IMR-90 (cell line): ENCODE data around the gene SLC50A1. TPM values are rescaled to one million over a fixed set of nuclear protein-coding genes. Genes with fewer than 3 reads are reported as not detected.

Experiments
- ATAC-seq: fragments of 200-7000 bp; cut with Tn5 transposase; 2 replicates; pipeline ENCODE4 v1.9.1; 2020; ENCODE audit warnings: low read depth, mild to moderate bottlenecking, moderate library complexity
- BruUV-seq: library from RNA; stranded (reverse); fragments of 400-500 nt; replicated peaks from 2 replicates; lab custom pipeline; 2021; lab: Mats Ljungman, UMichigan
- CTCF ChIA-PET: fragments of 300-600 bp; formaldehyde crosslinking; extraction: SDS; loops from one replicate; lab custom pipeline; 2021; ENCODE audit warnings: antibody characterized with exemption; lab: Yijun Ruan, JAX
- POLR2A ChIA-PET: fragments of 300-600 bp; sonication (Branson Sonifier 250); formaldehyde crosslinking; loops from one replicate; lab custom pipeline; 2022; ENCODE audit warnings: antibody characterized with exemption; ENCODE audit not compliant: unreplicated experiment; lab: Charles Lee
- DNase-seq: peaks from one replicate; pipeline ENCODE4 v3.0.0; 2013
- H2AFZ ChIP-seq: replicated peaks from 2 replicates; pipeline ENCODE3; 2013; ENCODE audit warnings: low read length, mild to moderate bottlenecking; ENCODE audit not compliant: poor library complexity
- H2AK5ac ChIP-seq: 2 replicates; pipeline ENCODE4 v1.6.1; 2013; ENCODE audit warnings: low read depth, low read length, inconsistent platforms
- H2AK9ac ChIP-seq: replicated peaks from 2 replicates; pipeline ENCODE3; 2013; ENCODE audit warnings: mild to moderate bottlenecking, low read depth, low read length, moderate library complexity; ENCODE audit not compliant: poor library complexity
- H2BK120ac ChIP-seq: 2 replicates; pipeline ENCODE4 v1.6.1; 2013; ENCODE audit warnings: low read depth, low read length, inconsistent platforms
- H2BK15ac ChIP-seq: 3 replicates; pipeline ENCODE4 v1.6.1; 2013; ENCODE audit warnings: low read depth, low read length, inconsistent platforms
- H2BK20ac ChIP-seq: 2 replicates; pipeline ENCODE4 v1.6.1; 2013; ENCODE audit warnings: low read depth, mild to moderate bottlenecking, inconsistent platforms, low read length, moderate library complexity
- H2BK5ac ChIP-seq: 2 replicates; pipeline ENCODE4 v1.6.1; 2013; ENCODE audit warnings: mild to moderate bottlenecking, low read depth, low read length, inconsistent platforms; ENCODE audit not compliant: poor library complexity, severe bottlenecking
- H3K14ac ChIP-seq: replicated peaks from 2 replicates; pipeline ENCODE4 v1.6.1; 2013; ENCODE audit warnings: low read depth, low read length, inconsistent platforms
- H3K18ac ChIP-seq: 2 replicates; pipeline ENCODE4 v1.6.1; 2013; ENCODE audit warnings: low read depth, low read length, control low read depth
- H3K23ac ChIP-seq: 2 replicates; pipeline ENCODE4 v1.6.1; 2013; ENCODE audit warnings: low read depth, low read length, inconsistent platforms
- H3K27ac ChIP-seq: 2 replicates; pipeline ENCODE4 v1.5.1; 2013; ENCODE audit warnings: mild to moderate bottlenecking, control low read depth, low read length; ENCODE audit not compliant: insufficient read depth
- H3K27me3 ChIP-seq: 2 replicates; pipeline ENCODE4 v1.6.1; 2013; ENCODE audit warnings: low read length; ENCODE audit not compliant: control insufficient read depth, insufficient read depth
- H3K36me3 ChIP-seq: 2 replicates; pipeline ENCODE4 v1.6.1; 2013; ENCODE audit warnings: low read length, mixed read lengths; ENCODE audit not compliant: control insufficient read depth, insufficient read depth
- H3K4ac ChIP-seq: 2 replicates; pipeline ENCODE4 v1.6.1; 2013; ENCODE audit warnings: low read depth, low read length, inconsistent platforms
- H3K4me1 ChIP-seq: 2 replicates; pipeline ENCODE4 v1.6.1; 2013; ENCODE audit warnings: low read length, mixed read lengths; ENCODE audit not compliant: control insufficient read depth, insufficient read depth
- H3K4me2 ChIP-seq: 2 replicates; pipeline ENCODE4 v1.6.1; 2013; ENCODE audit warnings: low read depth, mild to moderate bottlenecking, control low read depth, low read length, moderate library complexity
- H3K4me3 ChIP-seq: 2 replicates; pipeline ENCODE4 v1.5.1; 2013; ENCODE audit warnings: low read depth, mild to moderate bottlenecking, control low read depth, low read length, moderate library complexity; ENCODE audit not compliant: insufficient read depth
- H3K56ac ChIP-seq: 2 replicates; pipeline ENCODE4 v1.6.1; 2013; ENCODE audit warnings: low read length, inconsistent platforms; ENCODE audit not compliant: insufficient read depth; ENCODE audit errors: extremely low read depth
- H3K79me1 ChIP-seq, 2 experiments: 2 replicates each; pipeline ENCODE4 v1.6.1; 2013; ENCODE audit warnings: low read length in 2 of 2, inconsistent platforms in 1 of 2, low read depth in 1 of 2
- H3K9ac ChIP-seq: 2 replicates; pipeline ENCODE4 v1.6.1; 2013; ENCODE audit warnings: low read depth, low read length, control low read depth
- H3K9me1 ChIP-seq: 2 replicates; pipeline ENCODE4 v1.6.1; 2013; ENCODE audit warnings: low read length, inconsistent platforms; ENCODE audit not compliant: insufficient read depth
- H3K9me3 ChIP-seq: 2 replicates; pipeline ENCODE4 v1.6.1; 2013; ENCODE audit warnings: low read length; ENCODE audit not compliant: control insufficient read depth, insufficient read depth
- H4K20me1 ChIP-seq: 2 replicates; pipeline ENCODE4 v1.6.1; 2013; ENCODE audit warnings: low read length, inconsistent platforms; ENCODE audit not compliant: insufficient read depth
- H4K5ac ChIP-seq: 2 replicates; pipeline ENCODE4 v1.6.1; 2013; ENCODE audit warnings: mild to moderate bottlenecking, low read depth, low read length, control low read depth
- H4K8ac ChIP-seq, 2 experiments: 2 replicates each; pipeline ENCODE4 v1.6.1; 2013; ENCODE audit warnings: low read depth in 2 of 2, low read length in 2 of 2, control low read depth in 1 of 2, inconsistent platforms in 1 of 2
- H4K91ac ChIP-seq: 2 replicates; pipeline ENCODE4 v1.6.1; 2013; ENCODE audit warnings: low read depth, low read length, inconsistent platforms; ENCODE audit not compliant: insufficient read depth
- CHD1 ChIP-seq: IDR thresholded peaks from 2 replicates; pipeline ENCODE4 v1.6.1; 2012; ENCODE audit warnings: low read depth, low read length, improper control_type of control experiment
- FOS ChIP-seq: fragments of 150-350 bp; IDR thresholded peaks from 2 replicates; pipeline ENCODE4 v1.6.1; 2016; ENCODE audit warnings: low read depth, low read length
- MAZ ChIP-seq: IDR thresholded peaks from 2 replicates; pipeline ENCODE4 v1.6.1; 2012; ENCODE audit warnings: low read depth, mild to moderate bottlenecking, low read length, improper control_type of control experiment, moderate library complexity, borderline replicate concordance
- MXI1 ChIP-seq: IDR thresholded peaks from 2 replicates; pipeline ENCODE4 v1.6.1; 2012; ENCODE audit warnings: low read depth, mild to moderate bottlenecking, low read length, moderate library complexity, borderline replicate concordance
- NFE2L2 ChIP-seq: fragments of 150-350 bp; IDR thresholded peaks from 2 replicates; pipeline ENCODE4 v1.6.1; 2016; ENCODE audit warnings: low read depth, mild to moderate bottlenecking, low read length
- POLR2A ChIP-seq: IDR thresholded peaks from 2 replicates; pipeline ENCODE4 v1.6.1; 2012; ENCODE audit warnings: mild to moderate bottlenecking, low read depth, low read length
- RCOR1 ChIP-seq: IDR thresholded peaks from 2 replicates; pipeline ENCODE4 v1.6.1; 2012; ENCODE audit warnings: mild to moderate bottlenecking, low read length, improper control_type of control experiment; ENCODE audit not compliant: insufficient replicate concordance
- WGBS, 2 experiments: methylation state at CpG; one replicate each; pipeline versions ENCODE4 v1.1.5 to v1.1.7; 2013; ENCODE audit warnings: missing lambda C conversion rate in 2 of 2; ENCODE audit not compliant: insufficient read length in 1 of 2; ENCODE audit errors: extremely low coverage in 2 of 2; 5-methylcytosine and 5-hydroxymethylcytosine counted together
- dilution Hi-C: fragments of 300-500 bp; cut with HindIII; formaldehyde crosslinking; loops from one replicate; pipeline ENCODE4 v1.14.3; 2018; ENCODE audit warnings: low sequenced_read_pairs; ENCODE audit not compliant: unreplicated experiment
- in situ Hi-C: fragments of 300-500 bp; cut with MboI; formaldehyde crosslinking; loops from 3 replicates; pipeline ENCODE4 v1.14.3; 2019; ENCODE audit warnings: low sequenced_read_pairs, inconsistent platforms, mixed read lengths
- intact Hi-C: fragments of 100-400 bp; cut with micrococcal nuclease; formaldehyde crosslinking; loops from 2 replicates; pipeline ENCODE4 v1.10.0; 2022
- polyA plus RNA-seq, 3 experiments: library from polyadenylated mRNA; depleted of rRNA; stranded (reverse); fragments of >200 nt; gene quantifications; 2 replicates each; pipeline ENCODE4 v1.2.3, GENCODE V29; 2012; ENCODE audit warnings: low replicate concordance in 1 of 3
- total RNA-seq: library from RNA; depleted of rRNA; stranded (reverse); fragments of >200 nt; gene quantifications from 2 replicates; pipeline ENCODE4 v1.2.3, GENCODE V29; 2012
- TF ChIP-seq, protein P1 (sequence below): conservative IDR thresholded peaks from 2 replicates; pipeline ENCODE4 v1.5.1; 2012; ENCODE audit warnings: mild to moderate bottlenecking, low read depth, low read length, improper control_type of control experiment
- TF ChIP-seq, protein P2 (sequence below): fragments of 150-350 bp; IDR thresholded peaks from 2 replicates; pipeline ENCODE4 v1.6.1; 2017; ENCODE audit warnings: mild to moderate bottlenecking, antibody characterized with exemption, low read length, low read depth
- TF ChIP-seq, protein P3 (sequence below): fragments of 150-350 bp; IDR thresholded peaks from 2 replicates; pipeline ENCODE4 v1.6.1; 2016; ENCODE audit warnings: low read depth, mild to moderate bottlenecking, low read length, moderate library complexity, borderline replicate concordance

SLC50A1 gene
- total and polyA plus RNA-seq, 2 of the 4 experiments (the other 2 are of a cell fraction): 20.6 to 20.8 TPM

DNA sequence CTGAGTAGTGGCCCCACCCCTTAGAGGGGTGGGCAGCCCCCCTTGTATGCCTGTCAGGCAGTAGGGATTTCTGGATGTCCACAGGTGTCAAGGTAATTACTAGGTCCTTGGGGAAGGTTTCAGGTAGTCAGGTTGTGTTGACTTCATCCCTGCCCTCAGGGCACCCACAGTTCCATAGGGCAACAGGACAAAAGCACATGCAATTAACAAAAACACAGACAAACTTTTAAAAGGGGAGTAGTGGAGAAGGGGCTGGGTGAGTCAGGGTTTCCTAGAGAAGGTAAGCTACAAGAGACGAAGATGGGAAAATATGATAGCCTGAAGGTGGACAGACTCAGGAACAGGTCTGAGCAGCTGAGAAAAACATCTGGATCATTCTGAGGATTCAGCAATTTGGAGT lies 23.3 kb downstream of the SLC50A1 start:
- H3K9me3 ChIP-seq: no peaks in the 10 kb centered on the region
- no peak overlapping the region for H2BK15ac ChIP-seq
- ChIA-PET POLR2A (no interaction called here), CTCF (no interaction called here)
- DNase-seq (no peak), ATAC-seq (no peak)
- H2BK120ac ChIP-seq: no peak overlapping the region
- intact Hi-C loops (no loop called here), in situ Hi-C loops (no loop called here), dilution Hi-C loops (no loop called here)
- no peak overlapping the region for H2AK5ac ChIP-seq
- 43% methylated on average over 1 of the region's 1 CpG; no CpG with 5 or more reads in 1 of the 2 experiments for WGBS, 2 experiments
- no peak overlapping the region for H3K18ac ChIP-seq
- no peaks in the 10 kb centered on the region for H3K9me1 ChIP-seq
- TF ChIP-seq, protein P1, sequence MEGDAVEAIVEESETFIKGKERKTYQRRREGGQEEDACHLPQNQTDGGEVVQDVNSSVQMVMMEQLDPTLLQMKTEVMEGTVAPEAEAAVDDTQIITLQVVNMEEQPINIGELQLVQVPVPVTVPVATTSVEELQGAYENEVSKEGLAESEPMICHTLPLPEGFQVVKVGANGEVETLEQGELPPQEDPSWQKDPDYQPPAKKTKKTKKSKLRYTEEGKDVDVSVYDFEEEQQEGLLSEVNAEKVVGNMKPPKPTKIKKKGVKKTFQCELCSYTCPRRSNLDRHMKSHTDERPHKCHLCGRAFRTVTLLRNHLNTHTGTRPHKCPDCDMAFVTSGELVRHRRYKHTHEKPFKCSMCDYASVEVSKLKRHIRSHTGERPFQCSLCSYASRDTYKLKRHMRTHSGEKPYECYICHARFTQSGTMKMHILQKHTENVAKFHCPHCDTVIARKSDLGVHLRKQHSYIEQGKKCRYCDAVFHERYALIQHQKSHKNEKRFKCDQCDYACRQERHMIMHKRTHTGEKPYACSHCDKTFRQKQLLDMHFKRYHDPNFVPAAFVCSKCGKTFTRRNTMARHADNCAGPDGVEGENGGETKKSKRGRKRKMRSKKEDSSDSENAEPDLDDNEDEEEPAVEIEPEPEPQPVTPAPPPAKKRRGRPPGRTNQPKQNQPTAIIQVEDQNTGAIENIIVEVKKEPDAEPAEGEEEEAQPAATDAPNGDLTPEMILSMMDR: no peak
- no peak for TF ChIP-seq NFE2L2
- TF ChIP-seq RCOR1: no peak
- TF ChIP-seq MAZ: no peak
- TF ChIP-seq, protein P2, sequence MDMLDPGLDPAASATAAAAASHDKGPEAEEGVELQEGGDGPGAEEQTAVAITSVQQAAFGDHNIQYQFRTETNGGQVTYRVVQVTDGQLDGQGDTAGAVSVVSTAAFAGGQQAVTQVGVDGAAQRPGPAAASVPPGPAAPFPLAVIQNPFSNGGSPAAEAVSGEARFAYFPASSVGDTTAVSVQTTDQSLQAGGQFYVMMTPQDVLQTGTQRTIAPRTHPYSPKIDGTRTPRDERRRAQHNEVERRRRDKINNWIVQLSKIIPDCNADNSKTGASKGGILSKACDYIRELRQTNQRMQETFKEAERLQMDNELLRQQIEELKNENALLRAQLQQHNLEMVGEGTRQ: no peak
- TF ChIP-seq CHD1: no peak
- TF ChIP-seq FOS: no peak
- TF ChIP-seq POLR2A: no peak
- no peak for TF ChIP-seq MXI1
- TF ChIP-seq, protein P3, sequence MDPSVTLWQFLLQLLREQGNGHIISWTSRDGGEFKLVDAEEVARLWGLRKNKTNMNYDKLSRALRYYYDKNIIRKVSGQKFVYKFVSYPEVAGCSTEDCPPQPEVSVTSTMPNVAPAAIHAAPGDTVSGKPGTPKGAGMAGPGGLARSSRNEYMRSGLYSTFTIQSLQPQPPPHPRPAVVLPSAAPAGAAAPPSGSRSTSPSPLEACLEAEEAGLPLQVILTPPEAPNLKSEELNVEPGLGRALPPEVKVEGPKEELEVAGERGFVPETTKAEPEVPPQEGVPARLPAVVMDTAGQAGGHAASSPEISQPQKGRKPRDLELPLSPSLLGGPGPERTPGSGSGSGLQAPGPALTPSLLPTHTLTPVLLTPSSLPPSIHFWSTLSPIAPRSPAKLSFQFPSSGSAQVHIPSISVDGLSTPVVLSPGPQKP: no peak
- H2AFZ ChIP-seq: no peak overlapping the region
- H2BK5ac ChIP-seq: no peak overlapping the region
- no peak overlapping the region for H3K56ac ChIP-seq
- H3K4me3 ChIP-seq: no peak overlapping the region
- H3K4ac ChIP-seq: no peak overlapping the region
- H3K27ac ChIP-seq: no peak overlapping the region
- H3K23ac ChIP-seq: no peak overlapping the region
- no peak overlapping the region for H3K9ac ChIP-seq
- no peak overlapping the region for H3K4me2 ChIP-seq
- peaks cover 7% of the 10 kb centered on the region for H3K27me3 ChIP-seq
- BruUV-seq: no TSS peak
- H4K91ac ChIP-seq: no peak overlapping the region
- H2BK20ac ChIP-seq: no peak overlapping the region
- no peaks in the 10 kb centered on the region for H3K36me3 ChIP-seq
- no peaks in the 10 kb centered on the region for H3K79me1 ChIP-seq
- H4K8ac ChIP-seq: no peak overlapping the region
- no peak overlapping the region for H4K5ac ChIP-seq
- no peaks in the 10 kb centered on the region for H3K4me1 ChIP-seq
- no peaks in the 10 kb centered on the region for H4K20me1 ChIP-seq
- H2AK9ac ChIP-seq: no peak overlapping the region
- no peak overlapping the region for H3K14ac ChIP-seq
